GM12872 (cell line): ENCODE data around the gene GNB1.

Experiments used
- TF ChIP-seq, protein P1 (sequence below): IDR thresholded peaks from 3 replicates; pipeline ENCODE4 v1.5.1; 2011; ENCODE audit warnings: low read depth, mild to moderate bottlenecking, low read length, moderate library complexity; ENCODE audit not compliant: insufficient read depth

Gene GNB1

DNA sequence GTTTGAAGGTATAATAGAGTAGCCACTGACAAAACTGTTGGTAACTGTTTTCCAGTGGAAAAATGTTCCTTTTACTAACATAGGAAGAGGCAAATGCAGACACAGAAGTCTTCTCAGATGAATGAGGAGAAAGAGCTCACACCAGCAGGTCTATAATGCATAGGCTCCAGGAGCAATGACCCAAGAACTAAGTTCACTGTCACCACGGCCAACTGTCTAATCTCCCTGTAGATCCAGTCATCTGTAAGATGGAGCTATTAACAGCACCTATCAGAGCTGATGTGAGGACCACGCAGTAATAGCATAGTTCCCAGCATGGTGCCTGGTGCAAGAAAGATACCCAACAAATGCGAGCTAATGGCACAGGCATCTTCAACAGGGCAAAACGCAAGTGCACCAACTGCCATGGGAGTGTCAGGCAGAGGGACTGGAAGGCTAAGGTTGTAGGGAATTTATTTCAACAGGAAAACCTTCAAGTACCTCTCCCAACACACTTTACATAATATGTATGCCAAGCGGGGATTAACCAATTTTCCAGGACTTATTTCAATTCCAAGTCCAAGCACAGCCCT lies 12.9 kb downstream of the GNB1 start:
- TF ChIP-seq, protein P1, sequence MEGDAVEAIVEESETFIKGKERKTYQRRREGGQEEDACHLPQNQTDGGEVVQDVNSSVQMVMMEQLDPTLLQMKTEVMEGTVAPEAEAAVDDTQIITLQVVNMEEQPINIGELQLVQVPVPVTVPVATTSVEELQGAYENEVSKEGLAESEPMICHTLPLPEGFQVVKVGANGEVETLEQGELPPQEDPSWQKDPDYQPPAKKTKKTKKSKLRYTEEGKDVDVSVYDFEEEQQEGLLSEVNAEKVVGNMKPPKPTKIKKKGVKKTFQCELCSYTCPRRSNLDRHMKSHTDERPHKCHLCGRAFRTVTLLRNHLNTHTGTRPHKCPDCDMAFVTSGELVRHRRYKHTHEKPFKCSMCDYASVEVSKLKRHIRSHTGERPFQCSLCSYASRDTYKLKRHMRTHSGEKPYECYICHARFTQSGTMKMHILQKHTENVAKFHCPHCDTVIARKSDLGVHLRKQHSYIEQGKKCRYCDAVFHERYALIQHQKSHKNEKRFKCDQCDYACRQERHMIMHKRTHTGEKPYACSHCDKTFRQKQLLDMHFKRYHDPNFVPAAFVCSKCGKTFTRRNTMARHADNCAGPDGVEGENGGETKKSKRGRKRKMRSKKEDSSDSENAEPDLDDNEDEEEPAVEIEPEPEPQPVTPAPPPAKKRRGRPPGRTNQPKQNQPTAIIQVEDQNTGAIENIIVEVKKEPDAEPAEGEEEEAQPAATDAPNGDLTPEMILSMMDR, result no peak

DNA sequence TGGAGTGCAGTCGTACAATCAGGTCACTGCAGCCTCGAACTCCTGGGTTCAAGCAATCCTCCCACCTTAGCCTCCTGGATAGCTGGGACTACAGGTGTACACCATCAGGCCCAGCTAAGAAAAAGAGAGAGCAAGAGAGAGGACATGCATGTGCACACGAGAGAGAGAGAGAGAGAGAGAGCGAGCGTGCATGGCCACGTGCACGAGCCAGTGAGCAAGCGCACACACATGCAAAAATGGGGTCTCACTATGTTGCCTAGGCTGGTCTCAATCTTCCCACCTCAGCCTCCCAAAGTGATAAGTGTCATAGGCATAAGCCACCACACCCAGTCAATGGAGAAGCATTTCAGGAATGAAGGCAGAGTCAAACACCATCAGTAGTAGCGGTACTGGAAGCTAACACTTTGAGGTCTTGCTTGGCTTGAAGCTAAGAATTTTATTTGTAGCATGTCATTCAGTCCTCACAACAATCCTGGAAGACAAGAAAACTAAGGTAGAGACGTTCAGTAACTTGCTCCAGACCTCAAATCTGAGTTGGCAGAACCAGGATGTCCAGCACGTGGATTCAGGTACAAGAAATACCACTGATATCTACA lies 14.5 kb downstream of the GNB1 start:
- TF ChIP-seq, protein P1, result no peak

DNA sequence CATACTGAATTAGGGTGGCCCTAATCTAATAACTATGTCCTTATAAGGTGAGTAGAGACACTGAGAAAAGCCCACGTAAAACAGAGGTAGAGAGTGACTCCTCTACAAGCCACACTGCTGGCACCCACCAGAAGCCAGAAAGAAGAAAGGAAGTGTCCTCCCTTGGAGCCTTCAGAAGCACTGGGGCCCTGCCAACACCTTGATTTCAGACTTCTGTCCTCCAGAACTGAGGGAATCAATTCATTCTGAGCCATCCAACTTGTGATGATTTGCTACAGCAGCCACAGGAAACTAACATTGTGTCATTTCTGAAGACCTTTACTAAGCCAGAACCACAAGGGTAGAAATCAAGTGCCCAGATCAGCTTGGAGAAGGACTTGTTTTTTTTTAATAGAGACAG lies 15.0 kb downstream of the GNB1 start:
- TF ChIP-seq, protein P1, result no peak

DNA sequence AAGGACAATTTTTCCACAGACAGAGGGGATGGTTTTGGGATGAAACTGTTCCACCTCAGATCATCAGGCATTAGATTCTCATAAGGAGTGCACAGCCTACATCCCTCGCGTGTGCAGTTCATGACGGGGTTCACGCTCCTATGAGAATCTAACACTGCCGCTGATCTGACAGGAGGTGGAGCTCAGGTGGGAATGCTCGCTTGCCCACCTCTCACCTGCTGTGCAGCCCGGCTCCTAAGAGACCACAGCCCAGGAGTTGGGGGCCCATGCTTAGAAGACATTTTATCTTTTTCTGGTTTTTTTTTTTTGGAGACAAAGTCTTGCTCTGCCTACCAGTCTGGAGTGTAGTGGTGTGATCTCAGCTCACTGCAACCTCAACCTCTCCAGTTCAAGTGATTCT lies 16.0 kb downstream of the GNB1 start:
- TF ChIP-seq, protein P1, result no peak

GRCh38 chr1:1873186-1873585 lies 17.7 kb downstream of the GNB1 start:
- TF ChIP-seq, protein P1, result no peak

- TF ChIP-seq, protein P1, result no peak
Measured at GRCh38 chr1:1872329-1872994, 18.4 kb downstream of the GNB1 start.

DNA sequence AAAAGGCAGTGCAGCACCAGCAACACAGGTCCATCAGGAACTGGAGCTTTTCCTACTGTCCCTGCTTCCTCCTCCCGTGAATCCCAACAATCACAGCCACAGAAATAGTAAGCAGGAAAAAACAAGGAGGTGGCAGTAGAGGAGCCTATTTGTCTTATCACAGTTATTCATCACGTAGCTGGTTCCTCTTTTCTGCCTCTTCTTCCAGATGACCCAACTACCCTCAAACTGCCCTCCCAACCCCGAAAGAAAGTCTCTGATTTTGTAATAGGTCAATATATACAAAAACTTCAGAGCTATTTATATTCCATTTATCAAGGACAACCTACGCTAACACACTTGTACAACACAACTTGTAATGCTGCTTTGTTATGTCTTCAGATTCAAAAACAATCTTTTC lies 21.4 kb downstream of the GNB1 start:
- TF ChIP-seq, protein P1, result no peak
